SIG-M5 (cell line): ENCODE data around the gene PRODH2.

Source experiments
- DNase-seq: peaks from one replicate; lab custom pipeline; 2025; lab: John Stamatoyannopoulos, UW

PRODH2 gene, protein sequence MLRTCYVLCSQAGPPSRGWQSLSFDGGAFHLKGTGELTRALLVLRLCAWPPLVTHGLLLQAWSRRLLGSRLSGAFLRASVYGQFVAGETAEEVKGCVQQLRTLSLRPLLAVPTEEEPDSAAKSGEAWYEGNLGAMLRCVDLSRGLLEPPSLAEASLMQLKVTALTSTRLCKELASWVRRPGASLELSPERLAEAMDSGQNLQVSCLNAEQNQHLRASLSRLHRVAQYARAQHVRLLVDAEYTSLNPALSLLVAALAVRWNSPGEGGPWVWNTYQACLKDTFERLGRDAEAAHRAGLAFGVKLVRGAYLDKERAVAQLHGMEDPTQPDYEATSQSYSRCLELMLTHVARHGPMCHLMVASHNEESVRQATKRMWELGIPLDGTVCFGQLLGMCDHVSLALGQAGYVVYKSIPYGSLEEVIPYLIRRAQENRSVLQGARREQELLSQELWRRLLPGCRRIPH

DNA sequence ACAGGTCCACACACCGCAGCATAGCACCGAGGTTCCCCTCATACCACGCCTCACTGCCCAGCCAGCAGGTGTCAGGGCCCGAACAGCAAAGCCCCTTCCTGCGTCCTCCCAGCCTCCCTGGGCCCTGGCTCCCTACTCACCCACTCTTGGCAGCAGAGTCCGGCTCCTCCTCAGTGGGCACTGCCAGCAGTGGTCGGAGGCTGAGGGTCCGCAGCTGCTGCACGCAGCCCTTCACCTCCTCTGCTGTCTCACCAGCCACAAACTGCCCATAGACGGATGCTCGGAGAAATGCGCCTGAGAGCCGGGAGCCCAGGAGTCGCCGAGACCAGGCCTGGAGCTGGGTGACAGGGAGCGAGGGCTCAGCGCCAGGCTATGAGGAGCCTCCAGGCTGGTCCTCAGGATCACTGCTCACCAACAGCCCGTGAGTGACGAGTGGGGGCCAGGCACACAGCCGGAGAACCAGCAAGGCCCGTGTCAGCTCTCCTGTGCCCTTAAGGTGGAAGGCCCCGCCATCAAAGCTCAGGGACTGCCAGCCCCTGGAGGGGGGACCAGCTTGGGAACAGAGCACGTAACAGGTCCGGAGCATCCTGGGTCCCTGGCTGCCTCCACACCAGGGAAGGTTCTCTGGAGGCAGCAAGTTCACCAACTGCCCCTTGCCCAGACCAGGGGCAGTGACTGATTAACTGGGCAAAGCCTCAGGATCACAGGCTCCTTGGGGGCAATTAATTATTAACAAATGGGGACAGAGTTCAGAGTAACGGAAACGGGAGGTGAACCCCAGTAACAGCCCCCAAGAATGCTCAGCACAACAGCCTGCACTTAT is at the start of gene PRODH2:
Gene PRODH2, minus strand, starts transcription at position 626 of the 823 bp plus-strand sequence. Its CDS starts 40 bp downstream, at position 586.
- DNase-seq: no peak

DNA sequence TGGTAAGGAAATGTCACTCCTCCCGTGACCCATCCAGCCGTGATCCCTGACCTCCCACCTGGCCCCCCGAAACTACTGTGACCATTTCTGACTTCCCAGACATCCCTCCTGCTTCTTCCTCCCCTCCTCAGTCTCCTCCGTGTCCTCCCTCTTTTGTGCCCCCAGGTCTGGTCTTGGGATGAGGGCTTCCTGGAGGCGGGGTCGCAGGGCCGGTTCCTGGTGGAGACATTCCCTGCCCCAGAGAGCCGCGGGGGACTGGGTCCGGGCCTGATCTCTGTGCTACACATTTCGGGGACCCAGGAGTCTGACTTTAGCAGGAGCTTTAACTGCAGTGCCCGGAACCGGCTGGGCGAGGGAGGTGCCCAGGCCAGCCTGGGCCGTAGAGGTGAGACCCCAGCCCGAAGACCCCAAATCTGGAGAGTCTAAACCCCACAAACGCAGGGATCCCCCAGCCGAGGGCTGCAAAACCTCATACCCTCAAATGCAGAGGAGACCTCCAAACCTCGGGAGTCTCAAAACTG is 49.1 kb upstream of the PRODH2 start:
- no peak for DNase-seq

DNA sequence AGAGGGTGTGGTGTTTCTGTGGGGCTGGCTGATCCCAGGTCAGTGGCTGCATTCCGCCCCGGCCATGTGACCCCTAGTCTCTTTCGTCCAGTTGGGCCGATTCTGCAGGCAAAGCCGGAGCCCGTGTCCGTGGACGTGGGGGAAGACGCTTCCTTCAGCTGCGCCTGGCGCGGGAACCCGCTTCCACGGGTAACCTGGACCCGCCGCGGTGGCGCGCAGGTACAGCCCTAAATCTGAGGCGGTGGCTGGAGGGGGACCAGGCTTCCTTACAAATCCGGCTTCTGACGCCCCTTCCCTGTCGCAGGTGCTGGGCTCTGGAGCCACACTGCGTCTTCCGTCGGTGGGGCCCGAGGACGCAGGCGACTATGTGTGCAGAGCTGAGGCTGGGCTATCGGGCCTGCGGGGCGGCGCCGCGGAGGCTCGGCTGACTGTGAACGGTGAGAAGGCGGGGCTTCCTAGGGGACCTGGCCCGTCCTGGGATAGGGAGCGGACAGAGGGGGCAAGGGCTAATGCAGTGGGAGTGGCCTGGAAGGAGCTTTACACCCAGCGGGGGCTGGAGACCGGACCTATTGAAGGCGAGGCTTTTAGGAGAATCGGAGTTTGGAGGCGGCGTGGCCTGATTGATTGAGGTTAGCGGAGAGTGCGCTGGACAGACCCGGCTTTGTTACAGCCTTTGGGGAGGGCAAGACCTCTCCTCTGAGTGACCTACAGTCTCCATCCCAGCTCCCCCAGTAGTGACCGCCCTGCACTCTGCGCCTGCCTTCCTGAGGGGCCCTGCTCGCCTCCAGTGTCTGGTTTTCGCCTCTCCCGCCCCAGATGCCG is 48.4 kb upstream of the PRODH2 start:
- DNase-seq: no peak

DNA sequence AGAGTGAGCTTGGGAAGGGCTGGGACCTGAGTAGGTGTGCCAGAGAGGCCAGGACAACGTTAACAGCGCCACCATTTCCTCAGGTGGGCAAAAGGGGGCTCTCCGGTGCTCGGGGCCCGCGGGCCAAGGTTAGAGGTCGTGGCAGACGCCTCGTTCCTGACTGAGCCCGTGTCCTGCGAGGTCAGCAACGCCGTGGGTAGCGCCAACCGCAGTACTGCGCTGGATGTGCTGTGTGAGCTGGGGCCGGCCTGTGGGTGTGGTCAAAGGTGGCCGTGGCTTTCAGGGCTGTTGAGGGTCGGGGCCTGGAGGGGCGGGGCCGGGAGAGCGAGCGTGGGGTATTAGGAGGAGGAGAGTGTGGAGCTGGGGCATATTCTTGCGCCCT is 47.8 kb upstream of the PRODH2 start:
- no peak for DNase-seq

DNA sequence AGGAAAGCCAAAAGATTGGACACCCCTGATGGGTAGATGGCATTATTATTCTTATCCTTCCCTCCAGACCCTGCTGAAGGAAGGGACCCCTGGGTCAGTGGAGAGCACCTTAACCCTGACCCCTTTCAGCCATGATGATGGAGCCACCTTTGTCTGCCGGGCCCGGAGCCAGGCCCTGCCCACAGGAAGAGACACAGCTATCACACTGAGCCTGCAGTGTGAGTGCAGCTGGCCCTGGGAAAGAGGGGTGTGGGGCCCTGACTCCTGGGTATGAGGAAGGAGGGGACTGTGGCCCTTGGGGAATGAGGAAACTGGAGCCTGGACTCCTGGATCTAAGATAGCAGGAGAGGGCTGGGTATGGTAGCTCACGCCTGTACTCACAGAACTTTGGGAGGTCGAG is 46.8 kb upstream of the PRODH2 start:
- no peak for DNase-seq

DNA sequence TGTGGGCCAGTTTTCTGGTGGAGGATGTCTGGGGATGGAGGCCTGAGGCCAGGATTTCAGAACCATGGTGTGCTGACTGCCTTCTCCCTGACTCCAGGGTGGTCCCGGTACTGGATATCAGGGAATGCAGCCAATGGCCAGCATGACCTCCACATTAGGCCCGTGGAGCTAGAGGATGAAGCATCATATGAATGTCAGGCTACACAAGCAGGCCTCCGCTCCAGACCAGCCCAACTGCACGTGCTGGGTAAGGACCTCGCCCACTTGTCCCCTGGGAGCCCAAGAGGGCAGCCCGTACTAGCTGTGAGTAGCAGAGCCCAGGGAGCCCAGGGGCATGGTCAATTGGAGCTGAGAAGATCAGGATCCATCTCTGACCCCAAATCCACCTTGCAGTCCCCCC is 45.7 kb upstream of the PRODH2 start:
- DNase-seq: no peak

DNA sequence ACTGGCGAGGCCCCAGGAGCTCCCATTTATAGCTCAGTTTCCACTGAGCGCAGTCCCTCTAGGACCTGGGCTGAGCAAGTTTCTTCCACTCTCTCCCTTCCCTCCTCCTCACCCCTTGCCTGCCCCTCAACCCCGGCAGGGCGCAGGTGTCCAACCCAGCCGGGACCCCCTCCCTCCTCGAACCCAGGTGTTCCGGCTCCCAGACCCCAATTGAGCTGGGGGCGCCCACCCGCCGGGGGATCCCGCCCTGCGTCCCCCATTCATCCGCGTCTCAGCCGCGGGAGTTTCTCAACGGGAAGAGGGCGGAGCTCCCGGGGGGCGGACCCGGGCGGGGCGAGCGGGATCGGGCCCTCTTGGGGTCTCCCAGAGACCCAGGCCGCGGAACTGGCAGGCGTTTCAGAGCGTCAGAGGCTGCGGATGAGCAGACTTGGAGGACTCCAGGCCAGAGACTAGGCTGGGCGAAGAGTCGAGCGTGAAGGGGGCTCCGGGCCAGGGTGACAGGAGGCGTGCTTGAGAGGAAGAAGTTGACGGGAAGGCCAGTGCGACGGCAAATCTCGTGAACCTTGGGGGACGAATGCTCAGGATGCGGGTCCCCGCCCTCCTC is 44.0 kb upstream of the PRODH2 start, which contains the start of gene KIRREL2:
Gene KIRREL2, plus strand, starts transcription at position 366 of the 604 bp plus-strand sequence. Its CDS starts 209 bp downstream, at position 575.
- DNase-seq: no peak

DNA sequence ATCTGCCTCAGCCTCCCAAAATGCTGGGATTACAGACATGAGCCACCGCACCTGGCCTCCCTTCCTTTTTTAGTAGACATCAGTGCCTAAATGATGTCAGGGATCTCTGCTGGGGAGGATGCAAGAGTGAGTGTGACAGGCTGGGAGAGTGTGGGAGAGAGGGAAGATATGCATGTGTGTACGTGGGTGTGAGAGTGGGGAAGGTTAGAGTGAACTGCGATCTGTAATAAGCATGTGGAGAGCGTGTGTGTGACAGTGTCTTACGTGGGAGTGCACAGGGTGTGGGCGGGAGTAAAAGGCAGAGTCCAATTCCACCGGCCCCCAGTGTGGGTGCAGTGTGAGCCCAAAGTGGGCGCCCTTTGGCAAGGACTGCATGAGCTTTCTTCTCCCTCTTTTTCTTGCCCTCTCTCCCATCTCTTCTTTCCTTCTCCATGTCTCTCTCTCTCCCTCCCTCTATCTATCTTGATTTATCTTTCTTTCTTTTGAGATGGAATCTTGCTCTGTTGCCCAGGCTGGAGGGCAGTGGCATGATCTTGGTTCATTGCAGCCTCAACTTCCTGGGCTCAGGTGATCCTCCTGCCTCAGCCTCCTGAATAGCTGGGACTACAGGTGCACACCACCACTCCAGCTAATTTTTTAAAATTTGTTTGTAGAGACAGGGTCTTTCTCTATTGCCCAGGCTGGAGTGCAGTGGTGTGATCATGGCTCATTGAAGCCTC is 40.6 kb upstream of the PRODH2 start:
- DNase-seq: no peak

DNA sequence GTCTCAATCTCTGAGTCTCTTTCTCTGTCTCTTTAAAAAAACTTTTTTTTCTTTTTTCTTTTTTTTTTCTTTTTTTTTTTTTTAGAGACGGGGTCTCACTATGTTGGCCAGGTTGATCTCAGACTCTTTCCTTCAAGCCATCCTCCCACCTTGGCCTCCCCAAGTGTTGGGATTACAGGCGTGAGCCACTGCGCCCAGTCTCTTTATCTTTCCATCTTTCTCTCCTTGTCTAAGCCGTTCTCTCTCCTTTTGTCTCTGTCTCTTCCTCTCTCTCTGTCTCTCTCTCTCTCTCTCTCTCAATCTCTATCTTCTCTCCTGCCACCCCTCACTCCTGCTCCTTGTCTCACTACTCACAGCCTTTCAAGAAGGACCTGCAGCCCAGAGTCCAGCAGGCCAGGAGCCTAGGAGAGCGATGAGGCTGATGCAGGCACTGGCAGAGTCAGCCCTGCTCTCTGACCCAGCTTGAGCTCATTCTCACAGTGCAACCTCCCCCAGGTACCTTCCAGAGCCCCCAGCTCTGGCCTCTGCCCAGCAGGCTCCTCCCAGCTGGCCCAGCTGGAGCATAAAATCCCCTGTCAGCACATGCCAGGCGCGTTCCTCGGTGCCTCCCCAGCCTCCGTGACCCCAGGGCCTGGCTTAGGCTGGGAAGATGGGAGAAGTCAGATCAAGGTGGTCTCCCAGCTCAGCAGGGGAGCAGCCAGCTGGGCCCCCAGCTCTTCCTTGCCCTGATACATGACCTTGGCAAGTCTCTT is 39.6 kb upstream of the PRODH2 start, which contains the start of gene NPHS1:
Gene NPHS1, minus strand, starts transcription at position 476 of the 752 bp plus-strand sequence. CDS start 667 bp downstream, outside the sequence.
- DNase-seq: no peak

DNA sequence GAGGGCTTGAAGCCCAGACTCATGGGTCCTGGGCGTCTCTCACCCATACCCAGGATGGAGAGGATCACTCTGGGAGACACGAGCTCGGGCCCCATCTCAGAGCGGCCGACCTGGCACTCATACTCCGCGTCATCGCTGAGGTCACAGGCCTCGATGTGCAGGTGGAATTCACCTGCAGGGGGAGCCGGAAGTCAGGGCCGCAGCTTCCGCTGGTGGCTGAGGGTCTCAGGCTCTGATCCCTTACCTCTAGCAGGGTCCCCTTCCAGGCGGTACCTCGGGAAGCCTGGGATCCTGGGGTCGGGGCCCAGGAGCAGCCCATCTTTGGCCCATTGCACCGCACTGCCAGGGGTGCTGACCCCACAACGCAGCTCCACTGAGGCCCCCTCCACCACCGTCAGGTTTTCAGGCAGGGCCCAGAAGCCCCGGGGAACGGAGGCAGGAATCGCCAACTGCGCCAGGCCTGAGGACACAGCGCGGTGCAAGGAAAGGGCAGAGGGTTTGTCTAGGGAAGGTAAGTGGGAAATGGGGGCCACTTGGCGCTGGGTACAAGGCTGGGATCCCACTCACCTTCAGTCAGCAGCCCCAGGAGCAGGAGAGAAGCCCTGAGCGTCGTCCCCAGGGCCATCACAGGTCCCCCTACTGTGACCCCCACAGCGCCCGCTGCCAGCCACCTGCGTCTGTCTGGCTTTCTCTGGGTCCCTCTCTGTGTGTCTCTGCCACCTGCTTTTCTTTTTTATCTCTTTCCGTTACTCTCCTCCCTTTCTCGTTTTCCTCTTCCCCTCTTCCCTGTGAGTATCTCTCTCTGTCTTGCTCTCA is 38.8 kb upstream of the PRODH2 start:
- no peak for DNase-seq

DNA sequence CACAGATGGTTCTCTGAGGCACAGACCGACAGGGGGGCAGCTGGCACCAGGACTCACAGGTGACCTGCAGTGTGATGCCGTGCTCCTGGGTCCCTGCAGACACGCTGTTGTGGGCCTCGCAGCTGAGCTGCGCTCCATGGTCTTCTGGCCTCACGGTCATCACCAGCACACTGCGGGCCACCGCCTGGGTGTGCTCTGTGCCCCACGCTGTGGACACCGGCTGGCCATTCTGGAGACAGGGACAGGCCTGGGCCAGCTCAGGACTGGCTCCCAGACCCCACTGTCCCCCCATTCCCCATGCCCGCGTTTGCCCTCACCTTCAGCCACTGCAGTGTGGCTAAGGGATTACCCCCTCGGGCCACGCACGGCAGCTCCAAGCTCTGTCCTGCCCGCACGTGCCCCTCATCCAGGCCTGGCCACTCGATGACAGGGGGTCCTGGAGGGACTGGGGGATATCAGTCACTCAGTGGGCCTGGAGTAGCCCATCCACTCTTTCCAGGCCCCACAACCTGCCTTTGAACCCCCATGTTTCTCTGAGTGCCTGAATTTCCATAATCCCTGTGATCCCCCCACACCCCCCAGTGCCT is 36.4 kb upstream of the PRODH2 start:
- no peak for DNase-seq

DNA sequence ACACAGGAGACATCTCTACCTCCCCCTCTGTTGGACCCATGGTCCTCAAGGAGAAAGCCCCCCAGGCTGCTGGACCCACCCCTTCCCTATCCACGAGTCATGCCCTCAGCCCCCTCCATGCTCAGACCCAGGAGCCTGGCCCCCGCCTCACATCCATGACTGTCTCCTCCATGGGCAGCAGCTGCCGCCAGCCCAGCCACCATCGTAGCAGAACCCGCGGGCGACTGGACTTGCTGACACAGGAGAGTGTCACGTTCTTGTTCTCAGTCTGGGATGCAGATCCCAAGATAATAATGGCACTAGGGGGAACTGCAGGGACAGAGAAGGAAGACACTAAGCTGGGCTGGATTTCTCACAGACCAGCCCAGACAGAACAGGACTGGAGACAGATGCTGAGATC is 35.8 kb upstream of the PRODH2 start:
- DNase-seq: no peak

DNA sequence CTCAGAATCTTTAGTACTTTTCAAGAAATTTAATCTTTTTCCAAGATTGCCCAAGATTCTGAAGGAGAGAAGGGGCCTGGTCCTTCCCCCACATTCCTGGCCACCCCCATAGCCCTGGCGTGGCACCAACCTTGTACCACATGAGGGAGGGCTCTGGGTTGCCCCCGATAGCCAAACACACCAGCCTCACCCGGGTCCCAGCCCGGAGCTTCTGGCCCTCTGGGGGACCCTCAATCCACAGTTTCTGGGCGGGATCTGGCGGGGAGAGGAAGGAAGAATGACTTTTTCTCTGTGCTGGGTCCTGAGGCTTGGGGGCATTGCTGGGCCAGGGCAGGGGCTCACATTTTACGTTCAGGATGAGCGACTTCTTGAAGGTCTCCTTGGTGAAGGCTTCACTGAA is 35.3 kb upstream of the PRODH2 start:
- no peak for DNase-seq

DNA sequence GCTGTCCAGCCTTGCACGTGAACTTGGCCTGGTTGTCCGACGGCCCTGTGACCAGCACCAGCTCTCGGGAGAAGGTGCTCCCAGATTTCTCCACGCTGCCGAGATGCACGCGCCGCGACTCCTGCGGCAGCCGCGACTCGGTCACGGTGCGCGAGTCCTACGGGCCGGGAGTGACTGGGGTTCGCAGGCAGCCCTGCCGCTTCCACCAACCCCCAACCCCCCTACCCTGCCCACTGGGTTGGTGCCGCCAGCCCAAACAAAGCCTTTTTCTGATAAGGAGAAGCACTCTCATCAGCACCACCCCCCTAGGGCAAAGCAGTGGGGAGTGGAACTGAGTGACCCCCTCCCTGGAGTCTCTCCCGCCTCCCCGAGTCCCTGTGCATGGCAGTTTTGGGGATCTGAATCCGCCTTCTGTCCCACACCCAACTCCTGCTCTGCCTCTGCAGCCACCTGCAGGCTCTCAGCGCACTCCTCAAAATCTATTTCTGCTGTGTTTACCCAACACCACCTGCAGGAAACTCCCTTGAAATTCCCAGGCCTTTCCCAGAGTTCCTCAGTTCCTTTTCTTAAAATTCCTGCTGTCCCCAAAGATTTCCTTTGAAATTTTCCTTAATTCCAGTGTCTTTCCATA is 33.5 kb upstream of the PRODH2 start:
- no peak for DNase-seq

DNA sequence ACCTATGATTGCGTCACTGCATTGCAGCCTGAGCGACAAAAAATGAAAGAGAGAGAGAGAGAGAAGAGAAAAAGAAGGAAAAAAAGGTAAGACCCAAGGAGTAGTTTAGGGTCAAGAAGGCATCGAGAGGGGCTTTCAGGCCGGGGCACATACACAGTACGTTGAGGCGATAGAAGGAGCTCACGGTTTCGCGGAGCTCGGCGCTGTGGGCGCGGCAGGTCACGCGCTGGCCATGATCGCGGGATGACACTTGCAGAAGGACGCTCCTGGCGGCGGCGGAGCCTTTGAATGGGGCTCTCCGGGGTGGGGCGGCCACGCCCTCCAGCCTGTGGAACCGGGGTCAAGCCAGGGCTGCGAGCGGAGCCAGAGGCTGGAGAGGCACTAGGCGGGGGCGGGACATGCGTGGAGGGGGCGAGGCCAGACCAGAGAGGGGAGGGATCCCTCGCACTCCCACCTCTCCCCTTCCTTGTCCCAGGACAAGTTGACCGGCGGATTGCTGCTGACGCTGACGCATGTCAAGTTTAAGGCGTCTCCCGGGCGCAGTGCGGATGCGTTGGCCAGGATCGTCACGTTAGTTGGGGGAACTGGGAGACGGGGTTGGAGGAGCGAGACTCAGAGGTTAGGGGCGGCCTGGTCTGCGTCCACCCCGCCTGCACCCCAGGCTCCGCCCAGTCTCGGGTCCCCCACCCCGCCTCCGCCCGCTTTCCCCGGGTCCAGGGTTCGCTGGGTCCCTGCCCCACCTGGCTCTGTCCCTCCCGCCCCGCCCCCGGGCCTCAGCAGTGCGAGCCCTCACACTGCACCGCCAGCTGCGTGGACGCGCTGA is 32.8 kb upstream of the PRODH2 start:
- DNase-seq: no peak

DNA sequence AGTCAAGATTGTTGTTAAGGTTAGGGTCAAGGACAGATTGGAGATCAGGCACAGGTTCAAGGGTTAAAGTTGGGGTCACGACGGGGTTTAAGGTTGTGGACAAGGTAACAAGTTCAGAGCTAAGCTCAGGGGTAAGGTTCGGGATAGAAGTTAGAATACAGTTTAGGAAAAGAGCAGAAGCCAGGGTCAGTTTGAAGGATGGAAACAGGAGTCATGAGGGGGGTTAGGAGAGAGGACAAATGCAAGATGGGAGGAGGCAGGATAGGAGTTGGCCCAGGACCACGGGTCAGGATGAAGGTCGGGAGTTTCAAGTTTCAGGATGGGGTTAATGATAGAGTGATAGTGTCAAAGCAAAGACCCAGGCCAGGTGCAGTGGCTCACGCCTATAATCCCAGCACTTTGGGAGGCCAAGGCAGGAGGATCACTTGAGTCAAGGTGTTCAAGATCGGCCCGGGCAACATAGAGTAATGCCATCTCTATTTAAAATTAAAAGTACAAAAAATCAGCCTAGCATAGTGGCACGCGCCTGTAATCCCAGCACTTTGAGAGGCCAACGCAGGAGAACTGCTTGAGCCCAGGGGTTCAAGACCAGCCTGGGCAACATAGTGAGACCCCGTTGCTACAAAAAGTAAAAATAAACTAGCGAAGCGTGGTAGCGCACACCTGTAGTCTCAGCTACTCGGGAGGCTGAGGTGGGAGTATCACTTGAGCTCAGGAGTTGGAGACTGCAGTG is 32.0 kb upstream of the PRODH2 start:
- DNase-seq: no peak
